Esophagus squamous epithelium (tissue), 4 donors: Measurements from ENCODE around the gene ARID5B.

Experiments used
- POLR2A ChIP-seq, 4 donors: fragments of 450-650 bp; IDR thresholded peaks; one replicate each; pipeline ENCODE4 v1.6.1; 2017; ENCODE audit warnings: antibody characterized with exemption in 4 of 4, mild to moderate bottlenecking in 4 of 4, moderate library complexity in 3 of 4
- TF ChIP-seq, protein P1 (sequence below), 6 experiments: fragments of 450-650 bp in 4 of 6; fragments of 200-600 bp in 2 of 6; sonication (generic) in 2 of 6; IDR thresholded peaks; one replicate each; pipeline ENCODE4 v1.5.1; 2016 to 2019; ENCODE audit warnings: antibody characterized with exemption in 6 of 6, mild to moderate bottlenecking in 4 of 6, moderate library complexity in 4 of 6

DNA sequence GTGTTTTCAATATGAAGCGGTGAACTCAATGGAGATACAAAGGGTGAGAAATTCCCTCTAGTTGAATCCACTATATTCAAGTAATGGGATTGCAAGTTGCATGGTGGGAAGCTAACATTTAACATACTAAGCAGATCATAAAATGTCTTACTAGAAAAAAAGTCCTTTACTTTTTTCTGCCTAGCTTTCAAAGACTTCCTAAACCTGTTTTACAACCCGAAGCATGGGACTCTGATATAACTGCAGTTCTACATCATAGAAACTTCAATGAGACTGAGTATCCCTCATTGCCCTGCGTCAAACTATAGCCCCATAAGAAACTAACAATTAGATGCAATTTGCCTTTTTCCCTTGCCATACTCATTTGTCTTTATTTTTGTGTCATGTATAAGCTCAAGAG, 187.3 kb downstream of the ARID5B start:
- TF ChIP-seq, protein P1, sequence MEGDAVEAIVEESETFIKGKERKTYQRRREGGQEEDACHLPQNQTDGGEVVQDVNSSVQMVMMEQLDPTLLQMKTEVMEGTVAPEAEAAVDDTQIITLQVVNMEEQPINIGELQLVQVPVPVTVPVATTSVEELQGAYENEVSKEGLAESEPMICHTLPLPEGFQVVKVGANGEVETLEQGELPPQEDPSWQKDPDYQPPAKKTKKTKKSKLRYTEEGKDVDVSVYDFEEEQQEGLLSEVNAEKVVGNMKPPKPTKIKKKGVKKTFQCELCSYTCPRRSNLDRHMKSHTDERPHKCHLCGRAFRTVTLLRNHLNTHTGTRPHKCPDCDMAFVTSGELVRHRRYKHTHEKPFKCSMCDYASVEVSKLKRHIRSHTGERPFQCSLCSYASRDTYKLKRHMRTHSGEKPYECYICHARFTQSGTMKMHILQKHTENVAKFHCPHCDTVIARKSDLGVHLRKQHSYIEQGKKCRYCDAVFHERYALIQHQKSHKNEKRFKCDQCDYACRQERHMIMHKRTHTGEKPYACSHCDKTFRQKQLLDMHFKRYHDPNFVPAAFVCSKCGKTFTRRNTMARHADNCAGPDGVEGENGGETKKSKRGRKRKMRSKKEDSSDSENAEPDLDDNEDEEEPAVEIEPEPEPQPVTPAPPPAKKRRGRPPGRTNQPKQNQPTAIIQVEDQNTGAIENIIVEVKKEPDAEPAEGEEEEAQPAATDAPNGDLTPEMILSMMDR (IDR thresholded peaks at IDR 0.05), result no peak
- no peak for TF ChIP-seq POLR2A (IDR thresholded peaks at IDR 0.05)
